ENCODE data around the gene RGS7. TPM values are rescaled to one million over a fixed set of nuclear protein-coding genes. Genes with fewer than 3 reads are reported as not detected.

The RGS7 gene
- total RNA-seq, 2 experiments from 2014 or later, result not detected

- H3K27me3 Mint-ChIP-seq, result no peaks in the 10 kb centered on the region
- H3K9me3 Mint-ChIP-seq, result no peaks in the 10 kb centered on the region
- ChIA-PET CTCF (no interaction called here), POLR2A (no interaction called here)
- no peaks in the 10 kb centered on the region for H3K36me3 Mint-ChIP-seq (ENCODE audit: low read depth)
- Histone ChIP-seq H3K36me3 (ENCODE audit: insufficient read depth, low read length) (no peaks in the 10 kb centered on the region), H3K9me3 (ENCODE audit: control insufficient read depth in 1 of 2, insufficient read depth in 1 of 2, low read length in 2 of 2) (peaks cover 0 to 10% of the 10 kb centered on the region in 2 experiments), H3K4me1 (ENCODE audit: insufficient read depth, low read length) (no peaks in the 10 kb centered on the region), H3K4me3 (ENCODE audit: low read length) (no peak overlapping the region), H3K27ac (ENCODE audit: low read depth in 1 of 2, low read length in 2 of 2) (no peak overlapping the region), H3K27me3 (ENCODE audit: control insufficient read depth in 1 of 2, insufficient read depth in 2 of 2, low read length in 2 of 2) (no peaks in the 10 kb centered on the region)
- no peak overlapping the region for H3K27ac Mint-ChIP-seq
- ATAC-seq (ENCODE audit: poor library complexity) (no peak), DNase-seq (no peak)
- no peaks in the 10 kb centered on the region for H3K4me1 Mint-ChIP-seq (ENCODE audit: low read depth)
- intact Hi-C loops (cut with DNase I, micrococcal nuclease), result no loop called here
- H3K4me3 Mint-ChIP-seq, result no peak overlapping the region
- TF ChIP-seq CTCF (IDR thresholded peaks at IDR 0.05), result no peak
Observed at GRCh38 chr1:240998441-240999015, 358.5 kb downstream of the RGS7 start.

GRCh38 chr1:240998024-240998423, 359.0 kb downstream of the RGS7 start:
- DNase-seq (no peak), ATAC-seq (ENCODE audit: poor library complexity) (no peak)
- ChIA-PET POLR2A (no interaction called here), CTCF (no interaction called here)
- Histone ChIP-seq H3K4me1 (ENCODE audit: insufficient read depth, low read length) (no peaks in the 10 kb centered on the region), H3K27me3 (ENCODE audit: control insufficient read depth in 1 of 2, insufficient read depth in 2 of 2, low read length in 2 of 2) (no peaks in the 10 kb centered on the region), H3K36me3 (ENCODE audit: insufficient read depth, low read length) (no peaks in the 10 kb centered on the region), H3K9me3 (ENCODE audit: control insufficient read depth in 1 of 2, insufficient read depth in 1 of 2, low read length in 2 of 2) (peaks cover 0 to 10% of the 10 kb centered on the region in 2 experiments), H3K4me3 (ENCODE audit: low read length) (no peak overlapping the region), H3K27ac (ENCODE audit: low read depth in 1 of 2, low read length in 2 of 2) (no peak overlapping the region)
- no peaks in the 10 kb centered on the region for H3K36me3 Mint-ChIP-seq (ENCODE audit: low read depth)
- no peaks in the 10 kb centered on the region for H3K4me1 Mint-ChIP-seq (ENCODE audit: low read depth)
- no peak for TF ChIP-seq CTCF (IDR thresholded peaks at IDR 0.05)
- no peak overlapping the region for H3K27ac Mint-ChIP-seq
- intact Hi-C loops (cut with DNase I, micrococcal nuclease), result no loop called here
- no peaks in the 10 kb centered on the region for H3K9me3 Mint-ChIP-seq
- H3K4me3 Mint-ChIP-seq, result no peak overlapping the region
- H3K27me3 Mint-ChIP-seq, result no peaks in the 10 kb centered on the region

GRCh38 chr1:240993004-240993403, 364.0 kb downstream of the RGS7 start:
- Mint-ChIP-seq H3K27me3 (no peaks in the 10 kb centered on the region), H3K36me3 (ENCODE audit: low read depth) (no peaks in the 10 kb centered on the region), H3K9me3 (peaks cover 2% of the 10 kb centered on the region), H3K4me3 (no peak overlapping the region), H3K4me1 (ENCODE audit: low read depth) (no peaks in the 10 kb centered on the region), H3K27ac (no peak overlapping the region)
- TF ChIP-seq CTCF (IDR thresholded peaks at IDR 0.05), result no peak
- H3K4me3 ChIP-seq (ENCODE audit: low read length), result no peak overlapping the region
- no peak overlapping the region for H3K27ac ChIP-seq (ENCODE audit: low read depth in 1 of 2, low read length in 2 of 2)
- no peaks in the 10 kb centered on the region for H3K4me1 ChIP-seq (ENCODE audit: insufficient read depth, low read length)
- DNase-seq, result no peak
- no peak for ATAC-seq (ENCODE audit: poor library complexity)
- intact Hi-C loops (cut with DNase I, micrococcal nuclease), result no loop called here
- POLR2A ChIA-PET, result no interaction called here
- no peaks in the 10 kb centered on the region for H3K27me3 ChIP-seq (ENCODE audit: control insufficient read depth in 1 of 2, insufficient read depth in 2 of 2, low read length in 2 of 2)
- H3K36me3 ChIP-seq (ENCODE audit: insufficient read depth, low read length), result no peaks in the 10 kb centered on the region
- CTCF ChIA-PET, result interaction anchor here (0.6 kb wide), 1 partner anchor 16 kb away, joined by 3 read pairs; no protein-coding TSS in a partner anchor
- H3K9me3 ChIP-seq (ENCODE audit: control insufficient read depth in 1 of 2, insufficient read depth in 1 of 2, low read length in 2 of 2), result peaks cover 0 to 9% of the 10 kb centered on the region in 2 experiments
